H1 (cell line): ENCODE data around the gene FRMD4B. TPM values are rescaled to one million over a fixed set of nuclear protein-coding genes. Genes with fewer than 3 reads are reported as not detected.

Experiments used
- CTCF ChIA-PET: fragments of 300-600 bp; sonication (Branson Sonifier 250); formaldehyde crosslinking; loops from one replicate; lab custom pipeline; 2021; ENCODE audit not compliant: partially characterized antibody; lab: Charles Lee
- POLR2A ChIA-PET: fragments of 300-600 bp; sonication (Branson Sonifier 250); formaldehyde crosslinking; loops from one replicate; lab custom pipeline; 2021; ENCODE audit warnings: inconsistent platforms; ENCODE audit not compliant: partially characterized antibody; lab: Charles Lee
- DNase-seq, 2 experiments: peaks; one replicate each; pipeline versions ENCODE4 v3.0.0 to v3.0.0-alpha.2; 2010 to 2022; ENCODE audit warnings: low spot score in 2 of 2, low read depth in 1 of 2, mixed read lengths in 1 of 2
- FAIRE-seq: peaks from 2 replicates; lab custom pipeline; 2011; peaks lifted over from hg19 to GRCh38; lab: Jason Lieb, UNC
- H2AFZ ChIP-seq: 2 replicates; pipeline ENCODE4 v1.8.1; 2012; ENCODE audit warnings: low read length, inconsistent platforms
- H2AK5ac ChIP-seq: 2 replicates; pipeline ENCODE4 v1.6.1; 2013; ENCODE audit warnings: low read depth, low read length
- H2BK120ac ChIP-seq: replicated peaks from 2 replicates; pipeline ENCODE3; 2013; ENCODE audit warnings: low read depth, low read length, inconsistent platforms
- H2BK12ac ChIP-seq: 2 replicates; pipeline ENCODE4 v1.6.1; 2013; ENCODE audit warnings: low read depth, low read length
- H2BK15ac ChIP-seq: 2 replicates; pipeline ENCODE4 v1.6.1; 2013; ENCODE audit warnings: low read length
- H2BK20ac ChIP-seq: 2 replicates; pipeline ENCODE4 v1.6.1; 2013; ENCODE audit warnings: low read length
- H2BK5ac ChIP-seq: 2 replicates; pipeline ENCODE4 v1.6.1; 2013; ENCODE audit warnings: low read depth, low read length
- H3K14ac ChIP-seq: 2 replicates; pipeline ENCODE4 v1.6.1; 2013; ENCODE audit warnings: inconsistent platforms; ENCODE audit not compliant: insufficient read length
- H3K18ac ChIP-seq: 2 replicates; pipeline ENCODE4 v1.6.1; 2013; ENCODE audit warnings: low read length; ENCODE audit errors: extremely low read depth
- H3K23ac ChIP-seq: 2 replicates; pipeline ENCODE4 v1.6.1; 2013; ENCODE audit warnings: inconsistent platforms; ENCODE audit not compliant: insufficient read length
- H3K23me2 ChIP-seq: 2 replicates; pipeline ENCODE4 v1.6.1; 2013; ENCODE audit warnings: low read depth, low read length
- H3K27ac ChIP-seq: 2 replicates; pipeline ENCODE4 v1.6.1; 2011; ENCODE audit warnings: low read depth, low read length, inconsistent platforms
- H3K27me3 ChIP-seq, 4 experiments: replicated peaks in 1 of 4; 1 replicate in 1 of 4; 2 replicates in 3 of 4; pipeline versions ENCODE4 v1.6.1 to v1.8.1; 2011 to 2013; ENCODE audit warnings: low read length in 3 of 4, mild to moderate bottlenecking in 3 of 4, inconsistent platforms in 2 of 4, mixed read lengths in 2 of 4, moderate library complexity in 1 of 4; ENCODE audit not compliant: control insufficient read depth in 3 of 4, insufficient read depth in 3 of 4; ENCODE audit errors: extremely low read depth in 1 of 4
- H3K36me3 ChIP-seq, 4 experiments: 2 replicates each; pipeline versions ENCODE4 v1.6.1 to v1.8.1; 2011 to 2013; ENCODE audit warnings: mild to moderate bottlenecking in 4 of 4, low read length in 3 of 4, moderate library complexity in 2 of 4, control low read depth in 1 of 4, inconsistent platforms in 1 of 4; ENCODE audit not compliant: insufficient read depth in 4 of 4, control insufficient read depth in 2 of 4
- H3K4ac ChIP-seq: replicated peaks from 2 replicates; pipeline ENCODE3; 2013; ENCODE audit warnings: low read length, low read depth, mixed read lengths, inconsistent platforms; ENCODE audit not compliant: insufficient read length
- H3K4me1 ChIP-seq, 4 experiments: replicated peaks in 1 of 4; 1 replicate in 1 of 4; 2 replicates in 3 of 4; pipeline versions ENCODE4 v1.6.1 to v1.8.1; 2011 to 2013; ENCODE audit warnings: low read length in 3 of 4, inconsistent platforms in 2 of 4, mixed read lengths in 1 of 4; ENCODE audit not compliant: insufficient read depth in 4 of 4, control insufficient read depth in 3 of 4
- H3K4me2 ChIP-seq, 2 experiments: 2 replicates each; pipeline versions ENCODE4 v1.6.1 to v1.8.1; 2011 to 2013; ENCODE audit warnings: low read depth in 2 of 2, low read length in 2 of 2, control low read depth in 1 of 2, inconsistent platforms in 1 of 2, mild to moderate bottlenecking in 1 of 2; ENCODE audit not compliant: insufficient read depth in 1 of 2
- H3K4me3 ChIP-seq, 4 experiments: fragments of 200-600, 300-600 bp in 1 of 4; sonication (generic), shearing (Covaris generic), sonication (Bioruptor Twin) in 1 of 4; 2 replicates each; pipeline versions ENCODE4 v1.5.1 to v1.8.1; 2011 to 2016; ENCODE audit warnings: low read length in 4 of 4, low read depth in 3 of 4, control low read depth in 2 of 4, inconsistent platforms in 2 of 4, mild to moderate bottlenecking in 2 of 4, mixed read lengths in 1 of 4, moderate library complexity in 1 of 4; ENCODE audit not compliant: insufficient read depth in 2 of 4; ENCODE audit errors: extremely low read depth in 1 of 4
- H3K56ac ChIP-seq: replicated peaks from 2 replicates; pipeline ENCODE3; 2013; ENCODE audit warnings: low read depth, mild to moderate bottlenecking, mixed read lengths, low read length, inconsistent platforms; ENCODE audit not compliant: insufficient read length
- H3K79me1 ChIP-seq: 2 replicates; pipeline ENCODE4 v1.6.1; 2013; ENCODE audit warnings: low read depth, low read length, control low read depth
- H3K79me2 ChIP-seq, 2 experiments: 2 replicates each; pipeline versions ENCODE4 v1.6.1 to v1.8.1; 2012 to 2013; ENCODE audit warnings: low read length in 2 of 2, mild to moderate bottlenecking in 2 of 2, inconsistent platforms in 1 of 2; ENCODE audit not compliant: insufficient read depth in 2 of 2, control insufficient read depth in 1 of 2
- H3K9ac ChIP-seq, 4 experiments: replicated peaks in 1 of 4; 1 replicate in 1 of 4; 2 replicates in 3 of 4; pipeline versions ENCODE4 v1.6.1 to v1.8.1; 2011 to 2013; ENCODE audit warnings: low read depth in 3 of 4, low read length in 3 of 4, control low read depth in 2 of 4, mild to moderate bottlenecking in 2 of 4, moderate library complexity in 2 of 4, inconsistent platforms in 1 of 4; ENCODE audit errors: extremely low read depth in 1 of 4
- H3K9me3 ChIP-seq, 2 experiments: 2 replicates each; pipeline versions ENCODE4 v1.6.1 to v1.8.1; 2012 to 2013; ENCODE audit warnings: mild to moderate bottlenecking in 2 of 2, moderate library complexity in 2 of 2, control low read depth in 1 of 2, inconsistent platforms in 1 of 2, low read depth in 1 of 2, low read length in 1 of 2, mixed read lengths in 1 of 2; ENCODE audit not compliant: insufficient read depth in 2 of 2
- H4K20me1 ChIP-seq, 2 experiments: replicated peaks in 1 of 2; 2 replicates each; pipeline versions ENCODE3 to v1.8.1; 2011 to 2013; ENCODE audit warnings: inconsistent platforms in 2 of 2, low read length in 2 of 2, mild to moderate bottlenecking in 1 of 2; ENCODE audit not compliant: insufficient read depth in 2 of 2, control insufficient read depth in 1 of 2
- H4K5ac ChIP-seq: 2 replicates; pipeline ENCODE4 v1.6.1; 2013; ENCODE audit warnings: low read length, low read depth, mixed read lengths, inconsistent platforms; ENCODE audit not compliant: insufficient read length
- H4K8ac ChIP-seq: 2 replicates; pipeline ENCODE4 v1.8.0; 2013; ENCODE audit warnings: mild to moderate bottlenecking, moderate library complexity, low read length, inconsistent platforms; ENCODE audit not compliant: insufficient read depth; ENCODE audit errors: extremely low read depth
- H4K91ac ChIP-seq: replicated peaks from 2 replicates; pipeline ENCODE3; 2013; ENCODE audit warnings: low read length, mixed read lengths, inconsistent platforms; ENCODE audit not compliant: insufficient read length
- CBX5 ChIP-seq: fragments of 300-800, 300-1000 bp; sonication (generic); IDR thresholded peaks from 2 replicates; pipeline ENCODE4 v1.7.1; 2016; ENCODE audit warnings: antibody characterized with exemption, low read length, low read depth
- CREB1 ChIP-seq: IDR thresholded peaks from 2 replicates; pipeline ENCODE4 v1.6.1; 2012; ENCODE audit warnings: inconsistent platforms
- EGR1 ChIP-seq: IDR thresholded peaks from 2 replicates; pipeline ENCODE4 v1.6.1; 2011; ENCODE audit warnings: low read depth, low read length, borderline replicate concordance
- FOSL1 ChIP-seq: IDR thresholded peaks from 2 replicates; pipeline ENCODE4 v1.6.1; 2011; ENCODE audit warnings: mild to moderate bottlenecking, low read depth, low read length, moderate library complexity; ENCODE audit not compliant: insufficient read depth
- GABPA ChIP-seq: IDR thresholded peaks from 2 replicates; pipeline ENCODE4 v1.6.1; 2011; ENCODE audit warnings: mild to moderate bottlenecking, low read length, moderate library complexity, borderline replicate concordance; ENCODE audit not compliant: insufficient read depth
- GTF2F1 ChIP-seq: IDR thresholded peaks from 2 replicates; pipeline ENCODE4 v1.6.1; 2012; ENCODE audit warnings: low read depth, low read length, improper control_type of control experiment, borderline replicate concordance
- KDM4A ChIP-seq: IDR thresholded peaks from one replicate; pipeline ENCODE4 v1.7.1; 2012; ENCODE audit warnings: low read depth, mild to moderate bottlenecking, moderate library complexity, low read length, inconsistent platforms; ENCODE audit not compliant: severe bottlenecking
- RNF2 ChIP-seq: fragments of 200-900, 300-1000 bp; sonication (generic); IDR thresholded peaks from 2 replicates; pipeline ENCODE4 v1.7.1; 2016; ENCODE audit warnings: borderline replicate concordance, low read depth, mild to moderate bottlenecking, antibody characterized with exemption, low read length; ENCODE audit not compliant: poor library complexity, severe bottlenecking; ENCODE audit errors: missing control alignments
- TCF12 ChIP-seq: IDR thresholded peaks from 2 replicates; pipeline ENCODE4 v1.6.1; 2011; ENCODE audit warnings: low read depth, mild to moderate bottlenecking, low read length
- YY1 ChIP-seq: IDR thresholded peaks from 2 replicates; pipeline ENCODE4 v1.6.1; 2011; ENCODE audit warnings: low read depth, mild to moderate bottlenecking, low read length
- WGBS, 2 experiments: shearing (Covaris generic) in 1 of 2; methylation state at CpG; one replicate each; pipeline versions ENCODE4 v1.1.6 to v1.1.7; 2013 to 2015; ENCODE audit warnings: low lambda C conversion rate in 2 of 2, mixed read lengths in 2 of 2, inconsistent platforms in 1 of 2, low coverage in 1 of 2, missing lambda C conversion rate in 1 of 2; ENCODE audit not compliant: insufficient replicate concordance in 2 of 2, insufficient coverage in 1 of 2, insufficient read length in 1 of 2; ENCODE audit errors: extremely low coverage in 1 of 2, missing lambda C conversion rate in 1 of 2; 5-methylcytosine and 5-hydroxymethylcytosine counted together
- polyA plus RNA-seq, 7 experiments: library from polyadenylated mRNA; depleted of rRNA in 3 of 7; stranded (reverse) in 5 of 7; unstranded in 2 of 7; fragments of >200 nt in 5 of 7; fragments of 200-250 nt in 2 of 7; gene quantifications; 1 replicate in 5 of 7; 2 replicates in 1 of 7; 4 replicates in 1 of 7; pipeline versions ENCODE4 v1.2.1 to v1.2.3, GENCODE V29; 2011 to 2013; ENCODE audit warnings: missing spikeins in 2 of 7, mixed read lengths in 2 of 7
- total RNA-seq: library from RNA; stranded (reverse); fragmentation: NEBNext Ultra II Directional; extraction: Animal tissue kit (Norgen Biotek cat#: 25700); gene quantifications from 2 replicates; pipeline ENCODE4 v1.2.1, GENCODE V29; 2021
- TF ChIP-seq, protein P1 (sequence below): IDR thresholded peaks from 2 replicates; pipeline ENCODE4 v1.6.1; 2011; ENCODE audit warnings: low read length, improper control_type of control experiment

Gene FRMD4B
- total and polyA plus RNA-seq, 2 of the 8 experiments (the other 6 are each of a cell fraction or from before 2014, with no cell fraction given), result 2.7 to 7.2 TPM

- no peak overlapping the region for H3K4ac ChIP-seq
- no peak overlapping the region for H4K8ac ChIP-seq
- no peak overlapping the region for H3K14ac ChIP-seq
- no peak overlapping the region for H2BK12ac ChIP-seq
- no peak overlapping the region for H3K9ac ChIP-seq
- H3K27me3 ChIP-seq, result no peaks in the 10 kb centered on the region
- H4K91ac ChIP-seq, result no peak overlapping the region
- no peak overlapping the region for H3K4me2 ChIP-seq
- ChIA-PET CTCF (interaction anchor here (0.6 to 7.4 kb wide), 5 partner anchors 10 to 135 kb away, joined by 3 to 56 read pairs (median 7); no protein-coding TSS in a partner anchor), POLR2A (no interaction called here)
- no peak overlapping the region for H3K27ac ChIP-seq
- no peaks in the 10 kb centered on the region for H4K20me1 ChIP-seq
- no peaks in the 10 kb centered on the region for H3K9me3 ChIP-seq
- FAIRE-seq, result no peak
- no peak overlapping the region for H2BK120ac ChIP-seq
- H2BK20ac ChIP-seq, result no peak overlapping the region
- H3K23me2 ChIP-seq, result no peaks in the 10 kb centered on the region
- 83% methylated on average over 4 of the region's 4 CpGs; no CpG with 5 or more reads in 1 of the 2 experiments for WGBS, 2 experiments
- no peak overlapping the region for H2AK5ac ChIP-seq
- no peak overlapping the region for H2BK5ac ChIP-seq
- no peaks in the 10 kb centered on the region for H3K79me2 ChIP-seq
- H4K5ac ChIP-seq, result no peak overlapping the region
- H3K23ac ChIP-seq, result no peak overlapping the region
- H3K79me1 ChIP-seq, result no peaks in the 10 kb centered on the region
- no peak overlapping the region for H3K56ac ChIP-seq
- H2BK15ac ChIP-seq, result no peak overlapping the region
- H3K4me3 ChIP-seq, result no peak overlapping the region
- H3K4me1 ChIP-seq, result peaks cover 0 to 5% (median 0%) of the 10 kb centered on the region in 4 experiments; a peak in 2 of 7 replicates
- no peak overlapping the region for H3K18ac ChIP-seq
- DNase-seq, result no peak
- H3K36me3 ChIP-seq, result peaks cover 0 to 2% (median 0%) of the 10 kb centered on the region in 4 experiments; a peak in 2 of 8 replicates
- no peak overlapping the region for H2AFZ ChIP-seq
- TF ChIP-seq YY1 (no peak), FOSL1 (no peak), EGR1 (no peak), KDM4A (no peak), CREB1 (no peak), CBX5 (no peak), RNF2 (no peak), TCF12 (no peak), GABPA (no peak), GTF2F1 (no peak)
- TF ChIP-seq, protein P1, sequence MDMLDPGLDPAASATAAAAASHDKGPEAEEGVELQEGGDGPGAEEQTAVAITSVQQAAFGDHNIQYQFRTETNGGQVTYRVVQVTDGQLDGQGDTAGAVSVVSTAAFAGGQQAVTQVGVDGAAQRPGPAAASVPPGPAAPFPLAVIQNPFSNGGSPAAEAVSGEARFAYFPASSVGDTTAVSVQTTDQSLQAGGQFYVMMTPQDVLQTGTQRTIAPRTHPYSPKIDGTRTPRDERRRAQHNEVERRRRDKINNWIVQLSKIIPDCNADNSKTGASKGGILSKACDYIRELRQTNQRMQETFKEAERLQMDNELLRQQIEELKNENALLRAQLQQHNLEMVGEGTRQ, result no peak
These were observed 210.8 kb downstream of the FRMD4B start for GRCh38 chr3:69174871-69175737.
